GM23338 (cell line): ENCODE results near the gene MYLK2. TPM values are rescaled to one million over a fixed set of nuclear protein-coding genes. Genes with fewer than 3 reads are reported as not detected.

Experiments
- ATAC-seq: fragments of 200-7000 bp; cut with Tn5 transposase; 3 replicates; pipeline ENCODE4 v1.9.1; 2020
- DNase-seq: peaks from one replicate; pipeline ENCODE4 v3.0.0-alpha.2; 2015; ENCODE audit warnings: low spot score
- H2AFZ ChIP-seq: fragments of 200-600 bp; sonication (generic); 2 replicates; pipeline ENCODE4 v1.8.0; 2016; ENCODE audit warnings: antibody characterized with exemption, mild to moderate bottlenecking, moderate library complexity
- H3F3A ChIP-seq: fragments of 200-600 bp; sonication (generic); replicated peaks from 2 replicates; pipeline ENCODE4 v1.8.0; 2017; ENCODE audit warnings: antibody characterized with exemption, mixed run types, low read depth
- H3K27ac ChIP-seq: fragments of 200-600 bp; sonication (generic); 2 replicates; pipeline ENCODE4 v1.6.1; 2016; ENCODE audit warnings: low read depth
- H3K27me3 ChIP-seq: fragments of 200-600 bp; sonication (generic); 2 replicates; pipeline ENCODE4 v1.8.0; 2016; ENCODE audit warnings: mild to moderate bottlenecking, mixed run types, moderate library complexity; ENCODE audit not compliant: insufficient read depth
- H3K36me3 ChIP-seq: fragments of 200-600 bp; sonication (generic); 2 replicates; pipeline ENCODE4 v1.8.0; 2016; ENCODE audit warnings: mild to moderate bottlenecking; ENCODE audit not compliant: insufficient read depth
- H3K4me1 ChIP-seq: fragments of 200-600 bp; sonication (generic); 2 replicates; pipeline ENCODE4 v1.8.0; 2016; ENCODE audit warnings: mild to moderate bottlenecking, moderate library complexity; ENCODE audit not compliant: insufficient read depth
- H3K4me2 ChIP-seq: fragments of 200-600 bp; sonication (generic); 2 replicates; pipeline ENCODE4 v1.7.1; 2017; ENCODE audit warnings: mixed run types
- H3K4me3 ChIP-seq: fragments of 200-600 bp; sonication (generic); 2 replicates; pipeline ENCODE4 v1.6.1; 2016; ENCODE audit warnings: mixed run types
- H3K79me2 ChIP-seq: fragments of 200-600 bp; sonication (generic); replicated peaks from 2 replicates; pipeline ENCODE4 v1.8.0; 2017; ENCODE audit warnings: mild to moderate bottlenecking; ENCODE audit not compliant: insufficient read depth
- H3K9me2 ChIP-seq: fragments of 200-600 bp; sonication (generic); 2 replicates; pipeline ENCODE4 v1.8.0; 2017; ENCODE audit not compliant: insufficient read depth
- H4K20me1 ChIP-seq: fragments of 200-600 bp; sonication (generic); replicated peaks from 2 replicates; pipeline ENCODE4 v1.8.0; 2017; ENCODE audit warnings: mild to moderate bottlenecking; ENCODE audit not compliant: insufficient read depth
- H3K27ac Mint-ChIP-seq: 2 replicates; pipeline ENCODE4 v1.8.0; 2020; ENCODE audit warnings: inconsistent platforms, mild to moderate bottlenecking, moderate library complexity, mixed read lengths
- H3K27me3 Mint-ChIP-seq: 3 replicates; pipeline ENCODE4 v1.8.0; 2022; ENCODE audit warnings: low read depth, mild to moderate bottlenecking, moderate library complexity, mixed read lengths, inconsistent platforms; ENCODE audit not compliant: insufficient read depth, poor library complexity
- H3K36me3 Mint-ChIP-seq: 3 replicates; pipeline ENCODE4 v1.8.0; 2021; ENCODE audit warnings: low read depth, mild to moderate bottlenecking, inconsistent platforms, moderate library complexity, mixed read lengths
- H3K4me1 Mint-ChIP-seq: 3 replicates; pipeline ENCODE4 v1.8.0; 2020; ENCODE audit warnings: mild to moderate bottlenecking, inconsistent platforms, mixed read lengths
- H3K4me3 Mint-ChIP-seq: 3 replicates; pipeline ENCODE4 v1.8.0; 2021; ENCODE audit warnings: moderate library complexity, mild to moderate bottlenecking, inconsistent platforms, mixed read lengths
- H3K9me3 Mint-ChIP-seq: 3 replicates; pipeline ENCODE4 v1.8.0; 2020; ENCODE audit warnings: moderate library complexity, mild to moderate bottlenecking, inconsistent platforms, mixed read lengths
- CREB1 ChIP-seq: fragments of 250-450 bp; sonication (Bioruptor Pico); IDR thresholded peaks from 2 replicates; pipeline ENCODE4 v1.5.0; 2020; ENCODE audit warnings: low read depth, mild to moderate bottlenecking, moderate library complexity
- ETS1 ChIP-seq: IDR thresholded peaks from 2 replicates; pipeline ENCODE4 v1.6.1; 2016; ENCODE audit warnings: antibody characterized with exemption
- EZH2 ChIP-seq: fragments of 200-600 bp; sonication (generic); IDR thresholded peaks from one replicate; pipeline ENCODE4 v1.8.0; 2017; ENCODE audit warnings: antibody characterized with exemption, mild to moderate bottlenecking, low read depth; ENCODE audit not compliant: unreplicated experiment
- EZH2phosphoT487 ChIP-seq: fragments of 200-600 bp; sonication (generic); IDR thresholded peaks from one replicate; pipeline ENCODE4 v1.8.1; 2018; ENCODE audit warnings: antibody characterized with exemption; ENCODE audit not compliant: unreplicated experiment
- JUNB ChIP-seq: IDR thresholded peaks from one replicate; pipeline ENCODE4 v1.6.1; 2016; ENCODE audit warnings: antibody characterized with exemption; ENCODE audit not compliant: unreplicated experiment
- NANOG ChIP-seq: IDR thresholded peaks from 2 replicates; pipeline ENCODE4 v1.6.1; 2016; ENCODE audit warnings: antibody characterized with exemption, borderline replicate concordance
- ZNF114 ChIP-seq: fragments of 250-450 bp; sonication (Bioruptor Pico); IDR thresholded peaks from 2 replicates; pipeline ENCODE4 v1.5.0; 2020; ENCODE audit warnings: mild to moderate bottlenecking, moderate library complexity
- ZNF331 ChIP-seq: fragments of 250-450 bp; sonication (Bioruptor Pico); IDR thresholded peaks from 2 replicates; pipeline ENCODE4 v1.5.0; 2020; ENCODE audit warnings: low read depth, mild to moderate bottlenecking, moderate library complexity
- ZNF462 ChIP-seq: fragments of 250-450 bp; sonication (Bioruptor Pico); IDR thresholded peaks from 2 replicates; pipeline ENCODE4 v1.5.0; 2020; ENCODE audit warnings: mild to moderate bottlenecking, moderate library complexity
- polyA plus RNA-seq: library from polyadenylated mRNA; unstranded; fragments of >200 nt; fragmentation: Nextera tagmentation; extraction: Ambion mirVana; gene quantifications from 2 replicates; pipeline ENCODE4 v1.2.1, GENCODE V29; 2016
- total RNA-seq: library from RNA; depleted of rRNA; stranded (reverse); fragments of >200 nt; shearing (Covaris generic); gene quantifications from 2 replicates; pipeline ENCODE4 v1.2.3, GENCODE V29; 2014
- TF ChIP-seq, protein P1 (sequence below): IDR thresholded peaks from one replicate; pipeline ENCODE4 v1.6.1; 2018; ENCODE audit warnings: antibody characterized with exemption; ENCODE audit not compliant: unreplicated experiment
- TF ChIP-seq, protein P2 (sequence below), 2 experiments: fragments of 200-600 bp in 1 of 2; sonication (generic) in 1 of 2; conservative IDR thresholded peaks; 2 replicates each; pipeline versions ENCODE4 v1.5.1 to v1.6.1; 2016 to 2017; ENCODE audit warnings: antibody characterized with exemption in 2 of 2, low read depth in 2 of 2, mild to moderate bottlenecking in 2 of 2, moderate library complexity in 1 of 2

Gene MYLK2
- total and polyA plus RNA-seq, 2 experiments from 2014 or later: 0.21 to 0.28 TPM

DNA sequence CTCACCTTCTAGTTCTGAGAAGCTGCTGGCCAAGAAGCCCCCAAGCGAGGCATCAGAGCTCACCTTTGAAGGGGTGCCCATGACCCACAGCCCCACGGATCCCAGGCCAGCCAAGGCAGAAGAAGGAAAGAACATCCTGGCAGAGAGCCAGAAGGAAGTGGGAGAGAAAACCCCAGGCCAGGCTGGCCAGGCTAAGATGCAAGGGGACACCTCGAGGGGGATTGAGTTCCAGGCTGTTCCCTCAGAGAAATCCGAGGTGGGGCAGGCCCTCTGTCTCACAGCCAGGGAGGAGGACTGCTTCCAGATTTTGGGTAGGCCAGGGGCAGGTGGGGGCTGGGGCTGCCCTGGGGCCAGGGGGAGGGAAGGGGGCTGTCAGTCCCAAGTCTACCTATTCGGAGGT, 2.3 kb downstream of the MYLK2 start:
- Histone ChIP-seq H2AFZ (no peak overlapping the region), H3K36me3 (no peaks in the 10 kb centered on the region), H3K27ac (no peak overlapping the region), H3K4me2 (no peak overlapping the region), H4K20me1 (no peaks in the 10 kb centered on the region; the same call in 1 of the 2 replicates), H3F3A (0 out of 2 replicates have a peak, but pooled peaks cover 9% of the 10 kb centered on the region), H3K27me3 (no peaks in the 10 kb centered on the region), H3K4me1 (peaks cover 4% of the 10 kb centered on the region), H3K9me2 (no peaks in the 10 kb centered on the region), H3K79me2 (no peaks in the 10 kb centered on the region), H3K4me3 (no peak overlapping the region)
- Mint-ChIP-seq H3K27me3 (peaks cover 14% of the 10 kb centered on the region), H3K36me3 (no peaks in the 10 kb centered on the region), H3K4me1 (peaks cover 3% of the 10 kb centered on the region; the same call in 2 of the 3 replicates), H3K27ac (no peak overlapping the region), H3K9me3 (no peaks in the 10 kb centered on the region), H3K4me3 (no peak overlapping the region)
- no peak for TF ChIP-seq CREB1 (CRISPR knock-in tag)
- TF ChIP-seq ZNF114: no peak
- no peak for TF ChIP-seq EZH2phosphoT487
- TF ChIP-seq JUNB: no peak
- TF ChIP-seq, protein P1, sequence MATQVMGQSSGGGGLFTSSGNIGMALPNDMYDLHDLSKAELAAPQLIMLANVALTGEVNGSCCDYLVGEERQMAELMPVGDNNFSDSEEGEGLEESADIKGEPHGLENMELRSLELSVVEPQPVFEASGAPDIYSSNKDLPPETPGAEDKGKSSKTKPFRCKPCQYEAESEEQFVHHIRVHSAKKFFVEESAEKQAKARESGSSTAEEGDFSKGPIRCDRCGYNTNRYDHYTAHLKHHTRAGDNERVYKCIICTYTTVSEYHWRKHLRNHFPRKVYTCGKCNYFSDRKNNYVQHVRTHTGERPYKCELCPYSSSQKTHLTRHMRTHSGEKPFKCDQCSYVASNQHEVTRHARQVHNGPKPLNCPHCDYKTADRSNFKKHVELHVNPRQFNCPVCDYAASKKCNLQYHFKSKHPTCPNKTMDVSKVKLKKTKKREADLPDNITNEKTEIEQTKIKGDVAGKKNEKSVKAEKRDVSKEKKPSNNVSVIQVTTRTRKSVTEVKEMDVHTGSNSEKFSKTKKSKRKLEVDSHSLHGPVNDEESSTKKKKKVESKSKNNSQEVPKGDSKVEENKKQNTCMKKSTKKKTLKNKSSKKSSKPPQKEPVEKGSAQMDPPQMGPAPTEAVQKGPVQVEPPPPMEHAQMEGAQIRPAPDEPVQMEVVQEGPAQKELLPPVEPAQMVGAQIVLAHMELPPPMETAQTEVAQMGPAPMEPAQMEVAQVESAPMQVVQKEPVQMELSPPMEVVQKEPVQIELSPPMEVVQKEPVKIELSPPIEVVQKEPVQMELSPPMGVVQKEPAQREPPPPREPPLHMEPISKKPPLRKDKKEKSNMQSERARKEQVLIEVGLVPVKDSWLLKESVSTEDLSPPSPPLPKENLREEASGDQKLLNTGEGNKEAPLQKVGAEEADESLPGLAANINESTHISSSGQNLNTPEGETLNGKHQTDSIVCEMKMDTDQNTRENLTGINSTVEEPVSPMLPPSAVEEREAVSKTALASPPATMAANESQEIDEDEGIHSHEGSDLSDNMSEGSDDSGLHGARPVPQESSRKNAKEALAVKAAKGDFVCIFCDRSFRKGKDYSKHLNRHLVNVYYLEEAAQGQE: no peak
- TF ChIP-seq ZNF331: no peak
- no peak for TF ChIP-seq ETS1
- no peak for TF ChIP-seq NANOG
- TF ChIP-seq ZNF462 (CRISPR knock-in tag): no peak
- TF ChIP-seq EZH2: no peak
- TF ChIP-seq, protein P2, sequence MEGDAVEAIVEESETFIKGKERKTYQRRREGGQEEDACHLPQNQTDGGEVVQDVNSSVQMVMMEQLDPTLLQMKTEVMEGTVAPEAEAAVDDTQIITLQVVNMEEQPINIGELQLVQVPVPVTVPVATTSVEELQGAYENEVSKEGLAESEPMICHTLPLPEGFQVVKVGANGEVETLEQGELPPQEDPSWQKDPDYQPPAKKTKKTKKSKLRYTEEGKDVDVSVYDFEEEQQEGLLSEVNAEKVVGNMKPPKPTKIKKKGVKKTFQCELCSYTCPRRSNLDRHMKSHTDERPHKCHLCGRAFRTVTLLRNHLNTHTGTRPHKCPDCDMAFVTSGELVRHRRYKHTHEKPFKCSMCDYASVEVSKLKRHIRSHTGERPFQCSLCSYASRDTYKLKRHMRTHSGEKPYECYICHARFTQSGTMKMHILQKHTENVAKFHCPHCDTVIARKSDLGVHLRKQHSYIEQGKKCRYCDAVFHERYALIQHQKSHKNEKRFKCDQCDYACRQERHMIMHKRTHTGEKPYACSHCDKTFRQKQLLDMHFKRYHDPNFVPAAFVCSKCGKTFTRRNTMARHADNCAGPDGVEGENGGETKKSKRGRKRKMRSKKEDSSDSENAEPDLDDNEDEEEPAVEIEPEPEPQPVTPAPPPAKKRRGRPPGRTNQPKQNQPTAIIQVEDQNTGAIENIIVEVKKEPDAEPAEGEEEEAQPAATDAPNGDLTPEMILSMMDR (conservative IDR thresholded peaks at IDR 0.05; ENCODE audit: low read depth in 2 of 2): no peak
- no peak for DNase-seq
- no peak for ATAC-seq
